NCI-H1436 (cell line): ENCODE measurements around the gene CDKN3.
A peak's percentile ranks its signal among the peaks of the same experiment; 100 is the strongest.
"Not testable (repeated sequence)": the region's sequence is repeated elsewhere in the genome, so short reads cannot be mapped to it uniquely, and the experiment has no call there.

ENCODE experiments used
- DNase-seq: peaks from one replicate; lab custom pipeline; 2025; lab: John Stamatoyannopoulos, UW

Gene CDKN3

GRCh38 chr14:54424479-54424901 lies 27.7 kb downstream of the CDKN3 start:
- no peak for DNase-seq

- no peak for DNase-seq
Measured at GRCh38 chr14:54425068-54425467, 28.3 kb downstream of the CDKN3 start.

GRCh38 chr14:54425537-54426274 lies 28.9 kb downstream of the CDKN3 start:
- DNase-seq = no peak

- DNase-seq = no peak
Measured at GRCh38 chr14:54427871-54428270, 31.1 kb downstream of the CDKN3 start.

- DNase-seq = no peak
Measured at GRCh38 chr14:54428527-54428926, 31.7 kb downstream of the CDKN3 start.

- no peak for DNase-seq
Measured at GRCh38 chr14:54435500-54435981, 38.7 kb downstream of the CDKN3 start.

- not testable (repeated sequence) for DNase-seq
Measured at GRCh38 chr14:54437954-54438353, 41.1 kb downstream of the CDKN3 start.

GRCh38 chr14:54438703-54439102 lies 41.9 kb downstream of the CDKN3 start:
- no peak for DNase-seq

- DNase-seq = no peak
Measured at GRCh38 chr14:54440037-54440436, 43.2 kb downstream of the CDKN3 start.

GRCh38 chr14:54440476-54440872 lies 43.7 kb downstream of the CDKN3 start:
- DNase-seq = no peak

GRCh38 chr14:54440873-54441868 lies 44.4 kb downstream of the CDKN3 start, which contains the start of gene CNIH1:
Gene CNIH1, minus strand, starts transcription at chr14:54441374. Its CDS starts 47 bp downstream, at chr14:54441327.
- peak; percentile 82 for DNase-seq

- not testable (repeated sequence) for DNase-seq
Measured at GRCh38 chr14:54442961-54443360, 46.2 kb downstream of the CDKN3 start.

- DNase-seq = no peak
Measured at GRCh38 chr14:54443981-54444380, 47.2 kb downstream of the CDKN3 start.

GRCh38 chr14:54444681-54445080 lies 47.9 kb downstream of the CDKN3 start:
- no peak for DNase-seq

- DNase-seq = peak; percentile 14
Measured at GRCh38 chr14:54446161-54446693, 49.4 kb downstream of the CDKN3 start.

GRCh38 chr14:54447231-54447692 lies 50.5 kb downstream of the CDKN3 start:
- DNase-seq = no peak

GRCh38 chr14:54450535-54450934 lies 53.7 kb downstream of the CDKN3 start:
- no peak for DNase-seq

GRCh38 chr14:54451121-54451601 lies 54.4 kb downstream of the CDKN3 start:
- no peak for DNase-seq

GRCh38 chr14:54451961-54452360 lies 55.2 kb downstream of the CDKN3 start:
- no peak for DNase-seq

- DNase-seq = no peak
Measured at GRCh38 chr14:54453252-54453651, 56.4 kb downstream of the CDKN3 start.

- DNase-seq = not testable (repeated sequence)
Measured at GRCh38 chr14:54453990-54454389, 57.2 kb downstream of the CDKN3 start.

GRCh38 chr14:54455363-54455762 lies 58.6 kb downstream of the CDKN3 start:
- no peak for DNase-seq
